ENCODE data around the gene PRPF8. TPM values are rescaled to one million over a fixed set of nuclear protein-coding genes. Genes with fewer than 3 reads are reported as not detected.

Gene PRPF8
- total RNA-seq, 1 donor from 2014 or later, result 125 TPM

DNA sequence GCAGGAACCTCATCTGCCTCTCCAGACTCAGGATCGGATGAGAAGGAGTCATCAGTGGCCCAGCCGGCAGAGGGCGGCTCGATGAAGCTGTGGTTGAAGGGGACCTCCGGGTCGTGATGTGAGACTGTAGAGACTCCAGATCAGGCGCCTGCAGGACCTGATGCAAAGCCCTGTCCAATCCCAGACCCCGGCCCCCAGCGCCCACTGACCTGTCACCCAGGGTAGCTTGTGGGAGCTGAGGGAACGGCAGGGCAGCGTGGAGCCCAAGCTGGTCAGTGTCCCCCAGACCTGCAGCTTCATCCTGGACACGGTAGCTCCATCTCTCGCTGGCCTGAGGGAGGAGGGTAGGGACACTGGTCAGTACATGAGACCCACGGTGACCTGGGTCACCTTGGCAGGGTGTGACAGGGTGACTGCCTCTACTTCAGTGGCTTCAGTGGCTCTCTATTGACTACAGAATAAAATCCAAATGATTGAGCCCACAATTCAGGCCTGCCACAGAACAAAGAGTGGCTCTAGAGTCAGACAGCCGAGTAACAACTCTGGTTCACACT lies 47.9 kb downstream of the PRPF8 start:
- intact Hi-C loops (cut with DNase I), result no loop called here
- ATAC-seq (ENCODE audit: poor library complexity) (no peak), DNase-seq (no peak)

DNA sequence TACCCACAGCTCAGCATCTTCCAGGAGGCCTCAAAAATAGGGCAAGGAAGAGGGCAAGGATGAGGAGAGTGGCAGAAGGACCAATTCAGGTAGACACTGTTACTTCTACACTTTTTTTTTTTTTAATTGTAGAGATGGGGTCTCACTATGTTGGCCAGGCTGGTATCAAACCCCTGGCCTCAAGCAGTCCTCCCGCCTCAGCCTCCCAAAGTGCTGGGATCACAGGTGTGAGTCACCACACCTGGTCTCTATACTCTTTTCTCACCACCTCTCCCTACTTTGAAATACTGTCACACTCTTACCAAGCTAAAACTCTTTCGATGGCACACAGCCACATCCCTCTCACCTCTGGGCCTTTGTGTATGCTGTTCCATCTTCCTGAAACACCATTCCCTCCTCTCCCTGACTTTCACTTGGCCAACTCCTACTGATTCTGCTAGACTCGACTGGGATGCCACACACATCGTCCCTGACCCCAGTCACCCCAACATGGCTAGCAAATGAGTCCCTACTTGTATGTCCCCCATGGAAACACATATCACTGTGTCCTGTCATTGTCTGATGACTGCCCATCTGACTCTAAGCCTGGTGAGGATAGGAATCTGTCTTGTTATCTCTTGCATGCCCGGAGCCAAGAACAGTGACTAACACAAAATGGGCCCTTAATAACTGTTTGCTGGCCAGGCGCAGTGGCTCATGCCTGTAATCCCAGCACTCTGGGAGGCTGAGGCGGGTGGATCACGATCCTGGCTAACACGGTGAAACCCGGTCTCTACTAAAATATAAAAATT lies 48.8 kb downstream of the PRPF8 start:
- no peak for DNase-seq

DNA sequence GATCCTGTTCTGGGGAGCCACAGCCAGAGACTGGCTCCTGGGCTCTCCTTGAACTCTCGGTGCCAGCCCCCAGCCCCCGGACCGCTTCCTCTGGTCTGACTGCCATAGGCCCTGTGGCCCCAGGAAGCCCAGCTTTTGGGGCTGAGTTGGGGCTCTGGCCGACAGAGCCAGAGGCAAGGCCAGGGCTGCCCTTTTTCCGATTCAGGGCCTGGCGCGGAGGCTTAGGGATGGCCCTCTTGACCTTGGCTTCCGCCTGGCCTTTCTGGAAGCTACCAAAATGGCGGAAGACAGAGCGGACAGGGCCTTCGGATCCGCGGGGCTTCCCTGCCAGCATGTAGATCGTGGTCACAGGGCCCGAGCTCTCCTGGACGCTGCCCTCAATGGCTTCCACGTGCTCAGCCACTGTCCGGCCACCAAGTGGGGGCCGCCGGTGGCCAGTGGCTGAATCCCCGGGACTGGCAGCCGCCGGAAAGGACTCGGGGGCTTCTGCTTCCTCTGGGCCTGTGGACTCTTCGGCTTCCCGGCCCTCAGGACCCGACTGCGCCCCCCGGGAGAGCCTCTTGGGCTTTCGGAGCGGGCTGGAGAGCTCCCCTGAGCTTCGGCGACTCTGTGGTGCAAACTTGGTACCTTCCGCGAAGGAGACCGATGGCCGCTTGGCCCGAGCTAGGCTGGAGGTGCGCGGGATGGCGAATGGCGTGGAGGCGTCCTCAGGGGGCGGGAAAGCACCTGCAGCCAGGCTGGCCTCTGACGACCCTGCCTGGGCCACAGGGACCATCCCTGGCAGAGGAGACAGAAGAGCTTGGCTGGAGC lies 49.6 kb downstream of the PRPF8 start:
- intact Hi-C loops (cut with DNase I), result no loop called here
- no peak for ATAC-seq (ENCODE audit: poor library complexity)
- DNase-seq, result no peak

More for the DNA sequence above, 48.8 kb downstream of the PRPF8 start:
- intact Hi-C loops (cut with DNase I), result no loop called here
- no peak for ATAC-seq (ENCODE audit: poor library complexity)

DNA sequence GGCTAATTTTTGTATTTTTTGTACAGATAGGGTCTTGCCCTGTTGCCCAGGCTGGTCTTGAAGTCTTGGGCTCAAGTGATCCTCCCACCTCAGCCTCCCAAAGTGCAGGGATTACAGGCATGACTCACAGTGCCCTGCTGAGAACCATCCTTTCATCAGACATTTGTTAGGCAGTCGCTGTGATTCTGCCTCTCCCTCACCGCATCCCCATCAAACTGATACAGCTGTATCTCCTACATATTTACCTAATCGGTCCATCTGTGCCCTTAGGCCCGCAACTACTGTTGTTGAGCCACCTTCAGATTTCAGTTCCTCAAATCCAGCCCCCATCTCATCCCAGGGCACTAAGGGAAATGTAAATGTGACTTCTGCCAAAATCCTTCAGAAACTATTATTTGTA lies 54.0 kb downstream of the PRPF8 start:
- DNase-seq (no peak), ATAC-seq (ENCODE audit: poor library complexity) (no peak)
- intact Hi-C loops (cut with DNase I), result no loop called here

DNA sequence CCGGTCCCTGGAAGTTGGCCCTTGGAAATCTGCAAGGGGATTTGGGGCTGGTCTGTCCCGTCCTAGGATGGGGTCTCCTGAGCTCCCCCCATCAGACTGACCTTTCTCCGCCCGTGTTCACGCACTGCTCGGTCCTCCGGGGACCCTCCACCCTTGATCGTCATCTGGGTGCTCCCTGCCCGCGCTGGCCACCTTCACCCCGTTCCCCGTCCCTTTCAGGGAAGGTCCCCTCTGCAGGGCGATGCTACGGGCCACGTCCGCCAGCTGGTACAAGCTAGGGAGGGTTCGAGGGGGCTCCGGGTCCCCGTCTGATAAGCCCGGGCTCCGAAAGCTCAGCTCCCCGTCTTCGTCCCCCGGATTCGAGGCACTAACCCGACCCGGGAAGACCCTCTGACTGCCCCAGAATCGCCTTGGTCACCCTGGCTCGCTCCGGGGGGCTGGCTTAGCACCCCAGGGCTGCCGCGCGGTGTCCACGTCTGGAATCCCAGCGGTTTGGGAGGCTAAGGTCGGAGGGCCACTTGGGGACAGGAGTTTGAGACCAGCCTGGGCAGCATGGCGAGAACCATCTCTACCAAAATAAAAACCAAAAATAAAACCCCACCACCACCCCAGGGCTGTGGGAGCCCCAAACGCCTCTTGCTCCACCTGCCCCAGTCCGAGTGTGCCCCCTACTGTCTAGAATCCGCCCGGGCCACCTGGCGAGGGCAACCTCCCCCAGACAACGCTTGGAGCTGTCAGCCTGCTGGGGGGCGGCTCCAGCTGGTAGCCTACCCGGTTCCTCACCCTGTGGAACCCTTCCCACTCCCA lies 55.0 kb downstream of the PRPF8 start:
- peak; percentile 79 for DNase-seq
- intact Hi-C loops (cut with DNase I), result loop anchor here (1.0 kb wide), 1 partner anchor 55 kb away; no protein-coding TSS in a partner anchor
- peak; percentile 19 for ATAC-seq (ENCODE audit: poor library complexity)

DNA sequence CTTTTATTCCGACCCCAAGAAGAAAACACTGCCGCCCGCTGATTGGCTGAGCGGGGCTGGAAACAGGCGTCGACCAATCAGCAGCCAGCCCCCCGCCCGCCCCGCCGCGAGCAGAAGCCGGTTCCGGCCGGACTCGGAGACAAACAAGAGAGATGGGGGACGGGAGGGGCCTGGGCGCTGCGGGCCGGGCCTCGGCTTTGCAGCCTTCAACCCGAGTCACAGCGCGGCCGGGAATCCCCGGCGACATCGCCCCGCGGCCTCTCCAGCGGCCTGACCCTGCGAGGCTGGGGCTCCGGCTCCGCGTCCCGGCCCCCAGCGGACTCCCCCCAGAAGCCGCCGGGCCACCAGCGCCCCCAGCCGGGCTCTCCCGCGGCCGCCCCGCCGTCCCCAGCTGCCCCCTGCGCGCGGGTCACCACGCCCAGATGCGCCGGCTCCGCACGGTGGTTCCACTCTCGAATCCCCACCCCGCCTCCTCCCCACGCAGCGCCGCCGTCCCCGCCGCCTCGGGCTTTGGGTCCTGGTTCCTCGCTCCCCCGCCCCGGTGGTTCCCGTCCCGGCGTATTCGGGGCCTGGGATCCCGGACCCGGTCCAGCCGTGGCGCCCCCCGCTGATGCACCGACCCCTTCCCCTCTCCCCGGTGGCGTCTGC lies 55.7 kb downstream of the PRPF8 start:
- DNase-seq (peak; percentile 96), ATAC-seq (ENCODE audit: poor library complexity) (peak; percentile 91)
- intact Hi-C loops (cut with DNase I), result loop anchor here (1.0 kb wide), 1 partner anchor 55 kb away; no protein-coding TSS in a partner anchor

DNA sequence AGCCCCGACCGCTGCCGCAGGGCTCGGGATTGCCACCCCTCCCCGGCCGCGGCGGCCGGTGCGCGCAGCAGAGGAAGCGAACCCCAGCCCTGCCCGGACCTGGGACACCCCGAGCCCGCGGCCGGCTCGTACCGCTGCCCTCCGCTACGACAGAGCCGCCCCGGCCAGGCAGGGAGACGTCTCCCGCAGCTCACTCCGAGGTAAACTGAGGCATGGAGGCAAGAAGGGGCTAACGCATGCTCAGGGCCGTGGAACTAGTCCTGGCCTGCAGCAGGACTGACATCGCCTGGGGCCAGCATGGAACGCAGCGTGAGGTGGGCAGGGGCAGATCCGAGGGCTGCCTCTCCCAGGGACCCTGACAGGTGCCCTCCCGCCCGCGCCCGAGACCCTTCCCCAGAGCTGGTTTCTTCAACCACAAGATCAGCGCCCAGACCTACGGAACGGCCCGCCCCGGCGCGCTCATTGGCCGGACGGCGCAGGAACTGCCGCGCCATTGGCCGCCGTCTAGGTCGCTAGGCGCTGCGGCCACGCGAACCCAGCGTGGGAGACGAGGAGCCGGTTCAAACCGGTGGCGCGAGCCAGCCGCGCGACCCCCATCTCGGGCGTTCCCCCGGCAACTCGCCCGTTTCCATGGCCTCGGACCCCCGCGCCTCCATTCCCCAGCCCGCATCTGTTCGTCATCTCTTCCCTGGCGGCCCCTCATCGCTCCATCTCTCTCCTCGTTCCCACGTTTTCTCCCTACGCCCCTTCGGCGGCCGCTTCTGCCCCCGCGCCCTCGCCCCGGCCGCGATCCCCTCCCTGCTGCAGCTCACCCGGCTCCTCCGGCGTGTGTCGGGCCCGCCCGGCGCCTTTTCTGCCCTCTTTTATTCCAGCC lies 56.4 kb downstream of the PRPF8 start, which contains the start of gene SLC43A2:
SLC43A2 (minus strand) TSS at position 853 of the 874 bp plus-strand sequence. CDS start 960 bp downstream, outside the sequence.
- ATAC-seq (ENCODE audit: poor library complexity) (peak; percentile 92), DNase-seq (peak; percentile 90)
- intact Hi-C loops (cut with DNase I), result no loop called here

DNA sequence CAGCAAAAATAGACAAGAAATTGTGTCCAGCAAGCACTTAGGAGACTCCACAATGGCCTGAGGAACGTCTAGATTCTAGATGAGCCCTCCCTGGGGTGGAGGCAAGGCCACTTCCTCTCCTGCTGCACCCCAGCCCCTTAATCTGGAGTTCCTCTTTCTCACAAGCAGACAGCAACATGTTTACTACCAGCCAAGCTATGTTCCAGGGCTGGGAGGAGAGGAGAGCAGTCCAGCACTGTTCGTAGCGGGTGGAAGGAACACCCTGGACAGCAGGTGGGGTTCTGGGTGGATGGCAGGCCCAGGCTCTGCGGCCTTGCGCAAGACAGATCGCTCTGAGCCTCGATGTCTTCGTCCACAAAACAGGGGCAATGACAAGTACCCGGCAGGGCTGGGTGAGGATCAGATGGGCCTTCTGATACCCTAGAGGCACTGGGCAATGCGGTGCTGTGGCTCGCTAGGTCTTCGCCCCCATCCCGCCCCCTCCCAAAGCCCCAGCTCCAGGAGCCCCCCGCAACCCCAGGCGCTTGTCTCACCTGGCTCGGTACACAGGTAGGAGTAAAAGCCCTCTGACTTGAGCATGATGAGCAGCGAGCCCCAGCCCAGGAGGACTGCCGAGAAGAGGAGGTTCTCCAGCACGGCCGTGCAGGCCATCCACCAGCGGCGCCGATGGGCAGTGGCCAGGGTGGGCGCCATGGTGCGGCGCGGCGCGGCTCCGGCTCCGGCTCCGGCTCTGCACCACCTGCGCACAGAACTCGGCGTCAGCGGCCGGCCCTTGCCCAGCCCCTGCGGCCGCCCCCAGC lies 57.3 kb downstream of the PRPF8 start:
- no peak for ATAC-seq (ENCODE audit: poor library complexity)
- DNase-seq, result no peak
- intact Hi-C loops (cut with DNase I), result no loop called here

DNA sequence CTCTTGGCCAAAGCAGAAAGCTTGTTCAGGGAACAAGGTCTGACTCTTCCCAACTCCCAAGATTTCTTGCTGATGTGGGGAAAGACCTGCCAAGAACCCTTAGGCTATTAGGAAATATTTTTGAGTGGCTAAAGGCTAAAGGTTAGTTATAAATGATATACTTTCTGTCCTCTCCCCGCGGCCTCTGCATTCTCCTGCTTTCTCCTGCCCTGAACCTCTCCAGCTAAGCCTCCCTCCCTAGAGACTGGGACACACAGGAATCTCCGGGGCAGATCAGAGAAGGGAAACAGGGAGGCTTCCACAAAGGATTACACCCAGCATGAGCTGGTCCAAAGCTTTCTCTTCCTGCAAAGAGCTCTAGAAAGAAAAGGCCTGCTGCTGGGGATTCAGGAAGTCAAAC lies 58.3 kb downstream of the PRPF8 start:
- intact Hi-C loops (cut with DNase I), result no loop called here
- DNase-seq (no peak), ATAC-seq (ENCODE audit: poor library complexity) (no peak)

DNA sequence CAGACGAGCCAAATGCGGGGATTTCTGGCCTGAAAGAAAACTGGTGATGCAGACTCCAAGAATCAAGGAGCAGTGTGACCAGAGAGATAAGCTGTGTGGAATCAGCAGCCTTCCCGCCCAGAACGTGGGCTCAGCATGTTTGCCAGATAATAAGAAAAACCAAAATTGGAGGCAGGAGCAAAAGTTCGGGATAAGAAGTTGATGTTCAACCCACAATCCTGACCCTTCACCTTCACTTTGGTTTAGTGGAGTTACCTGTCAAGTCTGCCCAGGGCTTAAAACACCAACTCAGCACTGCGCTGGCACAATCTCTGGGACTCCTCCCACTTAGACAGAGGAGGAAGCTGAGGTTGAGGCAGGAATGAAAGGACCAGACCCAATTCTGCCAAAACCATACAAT lies 59.1 kb downstream of the PRPF8 start:
- intact Hi-C loops (cut with DNase I), result no loop called here
- no peak for ATAC-seq (ENCODE audit: poor library complexity)
- DNase-seq, result no peak

DNA sequence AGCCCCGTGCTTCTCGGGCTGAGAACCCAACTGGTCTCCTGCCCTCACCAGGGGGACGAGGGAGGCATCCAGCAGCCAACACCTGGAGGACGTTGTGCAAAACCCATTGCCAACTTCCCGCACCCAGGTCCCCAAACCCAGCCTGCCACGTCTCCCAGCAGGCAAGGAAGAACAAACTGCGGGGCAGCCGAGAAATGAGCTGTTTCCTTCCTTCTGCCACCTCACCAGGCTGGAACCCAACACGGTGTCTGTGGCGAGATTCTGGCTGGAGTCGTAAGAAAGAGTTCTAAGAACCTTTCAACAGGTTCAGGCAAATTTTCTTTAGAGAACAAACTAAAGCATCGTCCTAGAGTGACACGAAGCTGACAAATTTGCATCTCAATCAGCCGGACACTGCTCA lies 59.6 kb downstream of the PRPF8 start:
- intact Hi-C loops (cut with DNase I), result no loop called here
- ATAC-seq (ENCODE audit: poor library complexity) (no peak), DNase-seq (no peak)

DNA sequence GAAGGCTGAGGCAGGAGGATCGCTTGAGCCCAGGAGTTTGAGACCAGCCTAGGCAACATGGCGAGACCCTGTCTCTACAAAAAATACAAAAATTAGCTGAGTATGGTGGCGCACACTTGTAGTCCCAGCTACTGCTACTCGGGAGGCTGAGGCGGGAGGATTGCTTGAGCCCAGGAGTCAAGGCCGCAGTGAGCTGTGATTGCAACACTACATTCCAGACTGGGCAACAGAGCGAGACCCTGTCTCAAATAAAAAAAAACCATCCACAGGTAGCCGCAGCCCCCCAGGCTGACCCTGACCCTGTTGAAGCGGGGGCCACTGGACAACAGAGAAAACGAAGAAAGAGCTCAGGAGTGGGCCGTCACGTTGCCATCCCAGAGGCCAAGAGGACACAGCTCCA lies 60.0 kb downstream of the PRPF8 start:
- DNase-seq (no peak), ATAC-seq (ENCODE audit: poor library complexity) (no peak)
- intact Hi-C loops (cut with DNase I), result no loop called here

DNA sequence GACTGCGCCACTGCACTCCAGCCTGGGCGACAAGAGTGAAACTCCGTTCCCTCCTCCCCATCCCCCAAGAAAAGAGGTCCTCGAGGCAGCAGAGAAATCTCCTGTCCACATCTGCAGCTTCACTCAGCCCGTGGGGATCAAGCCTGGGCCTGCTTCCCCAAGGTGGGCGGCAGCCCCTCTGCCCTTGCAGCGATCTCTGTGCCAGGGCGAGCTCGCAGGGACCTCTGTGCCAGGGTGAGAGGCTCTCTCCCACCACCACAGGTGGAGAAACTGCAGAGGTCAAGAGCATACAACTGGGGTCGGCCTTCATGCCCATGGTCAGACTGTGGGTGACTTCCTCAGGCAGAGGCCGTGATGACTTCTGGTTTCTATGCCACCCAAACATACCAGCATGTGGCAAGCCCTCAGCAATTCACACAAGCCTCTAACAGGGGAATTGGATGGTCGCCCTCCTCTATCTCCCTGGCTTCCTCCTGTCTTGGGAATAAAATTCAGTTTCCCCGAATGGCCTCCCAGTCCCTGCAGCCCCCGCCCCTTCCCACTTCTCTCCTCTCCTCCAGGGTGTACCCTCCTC lies 61.5 kb downstream of the PRPF8 start:
- DNase-seq (no peak), ATAC-seq (ENCODE audit: poor library complexity) (no peak)
- intact Hi-C loops (cut with DNase I), result no loop called here

DNA sequence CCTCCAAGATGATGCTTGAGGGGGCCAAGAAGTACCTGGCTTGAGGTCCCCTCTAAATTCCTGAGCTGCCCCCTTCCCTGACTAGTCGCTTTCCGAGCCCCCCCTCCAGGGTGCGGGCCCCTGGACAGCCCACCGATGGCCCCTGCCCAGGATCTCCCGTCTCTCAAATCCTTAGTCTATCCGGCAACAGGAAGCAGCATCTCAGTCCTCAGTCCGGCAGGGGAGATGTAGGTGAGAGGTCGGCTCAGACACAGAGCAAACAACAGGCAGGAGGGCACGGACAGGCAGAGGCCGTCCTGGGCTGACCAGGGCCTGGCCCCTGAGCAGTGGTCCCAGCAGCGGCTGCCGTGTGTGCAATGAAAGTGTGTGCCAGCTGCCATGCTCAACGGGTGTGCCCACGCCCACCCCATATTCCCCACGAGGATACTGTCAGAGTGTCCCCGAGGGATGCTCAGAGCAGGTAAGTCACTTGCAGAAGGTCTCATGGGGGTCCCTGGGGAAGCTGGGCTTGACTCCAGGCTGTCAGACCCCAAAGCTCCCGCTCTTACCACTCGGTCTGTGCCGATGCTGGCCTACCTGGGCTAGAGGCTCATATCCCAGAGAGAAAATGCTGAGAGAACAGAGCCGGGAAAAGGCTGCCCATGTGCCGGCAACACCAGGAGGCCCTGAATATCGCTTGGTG lies 63.3 kb downstream of the PRPF8 start:
- intact Hi-C loops (cut with DNase I), result no loop called here
- no peak for DNase-seq
- no peak for ATAC-seq (ENCODE audit: poor library complexity)

DNA sequence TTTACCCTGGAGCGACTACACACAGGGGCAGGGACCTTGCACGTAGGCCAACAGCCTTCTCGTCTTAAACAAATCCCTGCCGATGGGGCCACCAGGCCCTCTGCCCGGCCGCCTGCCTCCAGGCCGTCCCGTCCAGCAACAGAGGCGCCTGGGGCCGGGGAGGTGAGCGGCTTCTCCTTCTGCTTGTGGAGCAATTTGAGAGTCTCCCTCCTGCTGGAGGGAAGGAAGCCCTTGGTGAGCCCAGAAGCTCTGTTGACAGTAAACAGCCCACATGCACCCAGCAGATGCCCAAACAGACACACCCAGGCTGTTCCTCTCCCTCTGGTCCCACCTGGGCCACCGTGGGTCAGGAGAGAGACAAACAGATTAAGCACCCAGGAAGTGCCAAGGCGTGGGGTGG lies 64.2 kb downstream of the PRPF8 start:
- intact Hi-C loops (cut with DNase I), result no loop called here
- no peak for ATAC-seq (ENCODE audit: poor library complexity)
- DNase-seq, result no peak
